Esophagus muscularis mucosa (tissue), 3 donors: Measurements from ENCODE around the gene PLK1.

Experiments used
- CTCF ChIP-seq, 3 experiments: fragments of 200-600 bp in 2 of 3; fragments of 450-650 bp in 1 of 3; sonication (generic) in 2 of 3; IDR thresholded peaks; one replicate each; pipeline ENCODE4 v1.5.1; 2017 to 2019; ENCODE audit warnings: antibody characterized with exemption in 3 of 3, mild to moderate bottlenecking in 2 of 3, moderate library complexity in 1 of 3
- POLR2AphosphoS5 ChIP-seq, 2 donors: sonication (generic); formaldehyde crosslinking; IDR thresholded peaks; one replicate each; pipeline ENCODE4 v1.6.1; 2017; ENCODE audit warnings: antibody characterized with exemption in 2 of 2

- TF ChIP-seq POLR2AphosphoS5 (IDR thresholded peaks at IDR 0.05) (no peak), CTCF (IDR thresholded peaks at IDR 0.05) (no peak)
Measured at GRCh38 chr16:23704772-23705516, 26.3 kb downstream of the PLK1 start.
